Measurements from ENCODE around the gene SUGP2. TPM values are rescaled to one million over a fixed set of nuclear protein-coding genes. Genes with fewer than 3 reads are reported as not detected.
A peak's percentile ranks its signal among the peaks of the same experiment; 100 is the strongest.

SUGP2 gene
- total RNA-seq, 5 donors from 2014 or later (not counting 1 experiment from before 2014, with no cell fraction given), result 114 to 139 (median 119) TPM

DNA sequence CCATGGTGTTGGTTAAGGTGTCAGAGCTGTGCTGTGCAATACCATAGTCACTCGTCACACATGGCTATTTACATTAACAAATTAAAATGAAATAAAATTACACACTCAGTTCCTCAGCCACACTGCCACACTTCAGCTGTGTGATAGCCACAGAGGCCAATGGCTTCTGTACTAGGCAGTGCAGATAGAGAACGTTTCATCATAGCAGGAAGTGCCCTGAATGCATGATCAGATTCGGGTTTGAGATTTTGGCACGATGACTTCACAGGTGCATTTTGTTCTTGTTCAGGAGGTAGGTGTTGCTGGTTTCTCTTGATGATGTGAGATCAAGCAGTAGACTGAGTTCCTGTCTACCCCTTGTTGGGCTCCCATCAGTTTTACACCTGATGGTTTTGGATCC is 6.6 kb upstream of the SUGP2 start:
- Histone ChIP-seq H3K9me3 (no peaks in the 10 kb centered on the region), H3K27ac (ENCODE audit: low read length) (peak overlapping the region; percentile 68), H3K4me3 (ENCODE audit: control insufficient read depth in 1 of 2, extremely low read depth in 1 of 2, low read length in 1 of 2) (no peak overlapping the region), H3K4me1 (ENCODE audit: control insufficient read depth in 1 of 2, extremely low read depth in 1 of 2, insufficient read depth in 2 of 2, low read length in 2 of 2) (peaks cover 10 to 19% of the 10 kb centered on the region in 2 experiments), H3K27me3 (replicated peaks in 1 of 2; ENCODE audit: control insufficient read depth in 2 of 2, extremely low read depth in 1 of 2, insufficient read depth in 2 of 2, low read length in 1 of 2) (no peaks in the 10 kb centered on the region), H3K36me3 (ENCODE audit: control insufficient read depth in 2 of 2, extremely low read depth in 1 of 2, insufficient read depth in 1 of 2, low read length in 1 of 2) (peaks cover 8 to 29% of the 10 kb centered on the region in 2 donors)
- ChIA-PET CTCF (no interaction called here), POLR2A (no interaction called here)
- H3K9me3 Mint-ChIP-seq, result no peaks in the 10 kb centered on the region
- peak overlapping the region in 1 of 3 donors; percentile 8 for H3K4me3 Mint-ChIP-seq
- peaks cover 5% of the 10 kb centered on the region for H3K36me3 Mint-ChIP-seq
- peak; percentile 61 to 98 (median 78) for ATAC-seq (replicated peaks in 1 of 4)
- H3K27ac Mint-ChIP-seq, result peak overlapping the region; percentile 79 to 80
- no peaks in the 10 kb centered on the region for H3K27me3 Mint-ChIP-seq
- H3K4me1 Mint-ChIP-seq, result peaks cover 21 to 34% (median 29%) of the 10 kb centered on the region in 3 donors
- peak in 24 of 35 experiments; percentile 17 to 68 (median 32) for DNase-seq
- 4% methylated on average over 3 of the region's 4 CpGs for WGBS (ENCODE audit: insufficient coverage)

DNA sequence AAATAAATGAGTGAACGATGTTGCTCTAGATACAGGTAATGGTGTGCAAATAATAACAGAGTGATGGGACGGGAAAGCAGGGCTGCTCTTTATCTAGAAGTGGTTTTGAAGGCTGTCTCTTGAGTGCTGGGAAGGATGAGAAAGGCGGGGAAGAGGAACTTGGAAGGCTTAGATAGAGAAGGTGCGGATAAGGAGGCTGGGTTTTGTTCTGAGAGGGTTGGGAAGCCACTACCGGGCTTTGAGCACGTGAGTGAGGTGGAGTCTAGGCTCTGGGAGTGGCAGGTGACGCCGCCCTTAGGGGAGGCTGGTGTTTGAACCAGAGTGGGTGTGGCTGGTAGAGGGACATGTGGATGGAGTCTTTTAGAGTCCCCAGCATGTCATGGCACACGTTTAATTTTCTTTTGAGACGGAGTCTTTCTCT is 897 bp upstream of the SUGP2 start:
- Histone ChIP-seq H3K4me3 (ENCODE audit: control insufficient read depth in 1 of 2, extremely low read depth in 1 of 2, low read length in 1 of 2) (peak overlapping the region; percentile 67 to 77), H3K27ac (ENCODE audit: low read length) (peak overlapping the region; percentile 76), H3K27me3 (replicated peaks in 1 of 2; ENCODE audit: control insufficient read depth in 2 of 2, extremely low read depth in 1 of 2, insufficient read depth in 2 of 2, low read length in 1 of 2) (no peaks in the 10 kb centered on the region), H3K4me1 (ENCODE audit: control insufficient read depth in 1 of 2, extremely low read depth in 1 of 2, insufficient read depth in 2 of 2, low read length in 2 of 2) (peaks cover 12 to 31% of the 10 kb centered on the region in 2 experiments), H3K9me3 (no peaks in the 10 kb centered on the region), H3K36me3 (ENCODE audit: control insufficient read depth in 2 of 2, extremely low read depth in 1 of 2, insufficient read depth in 1 of 2, low read length in 1 of 2) (peaks cover 1 to 21% of the 10 kb centered on the region in 2 donors)
- Mint-ChIP-seq H3K4me1 (peaks cover 23 to 42% (median 37%) of the 10 kb centered on the region in 3 donors), H3K36me3 (peaks cover 8% of the 10 kb centered on the region), H3K27me3 (no peaks in the 10 kb centered on the region), H3K27ac (peak overlapping the region; percentile 57 to 92), H3K9me3 (no peaks in the 10 kb centered on the region), H3K4me3 (peak overlapping the region; percentile 75 to 89 (median 78))
- ATAC-seq (replicated peaks in 1 of 4), result peak; percentile 36 to 60 (median 48)
- peak; percentile 9 to 77 (median 57) for DNase-seq
- CTCF ChIA-PET, result no interaction called here
- WGBS (ENCODE audit: insufficient coverage), result 0% methylated on average over 9 of the region's 10 CpGs
- POLR2A ChIA-PET, result no interaction called here

DNA sequence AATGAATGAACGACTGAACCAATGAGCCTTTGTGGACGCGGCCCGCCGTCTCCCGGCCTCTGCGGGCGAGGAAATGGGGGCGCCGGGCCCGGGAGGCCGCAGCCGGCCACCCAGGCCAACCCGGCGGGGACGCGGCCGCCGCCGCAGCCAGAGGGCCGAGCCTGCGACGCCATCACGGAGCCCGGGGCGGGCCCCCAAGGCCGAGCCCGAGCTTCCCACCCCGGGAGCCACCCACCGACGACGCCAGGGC is 216 bp downstream of the SUGP2 start:
- Mint-ChIP-seq H3K4me1 (peaks cover 23 to 43% (median 38%) of the 10 kb centered on the region in 3 donors), H3K4me3 (peak overlapping the region; percentile 82 to 89 (median 89)), H3K9me3 (no peaks in the 10 kb centered on the region), H3K27me3 (no peaks in the 10 kb centered on the region), H3K27ac (peak overlapping the region in 1 of 2 donors; percentile 79), H3K36me3 (peaks cover 14% of the 10 kb centered on the region)
- peaks cover 12 to 27% of the 10 kb centered on the region in 2 experiments for H3K4me1 ChIP-seq (ENCODE audit: control insufficient read depth in 1 of 2, extremely low read depth in 1 of 2, insufficient read depth in 2 of 2, low read length in 2 of 2)
- H3K27me3 ChIP-seq (replicated peaks in 1 of 2; ENCODE audit: control insufficient read depth in 2 of 2, extremely low read depth in 1 of 2, insufficient read depth in 2 of 2, low read length in 1 of 2), result no peaks in the 10 kb centered on the region
- CTCF ChIA-PET, result interaction anchor here in 1 of 2 donors (0.7 kb wide), 1 partner anchor 189 kb away, joined by 3 read pairs; no protein-coding TSS in a partner anchor
- peak in 1 of 35 experiments; percentile 2 for DNase-seq
- H3K4me3 ChIP-seq (ENCODE audit: control insufficient read depth in 1 of 2, extremely low read depth in 1 of 2, low read length in 1 of 2), result peak overlapping the region; percentile 80 to 93
- H3K36me3 ChIP-seq (ENCODE audit: control insufficient read depth in 2 of 2, extremely low read depth in 1 of 2, insufficient read depth in 1 of 2, low read length in 1 of 2), result peaks cover 8 to 21% of the 10 kb centered on the region in 2 donors
- no peaks in the 10 kb centered on the region for H3K9me3 ChIP-seq
- POLR2A ChIA-PET, result no interaction called here
- ATAC-seq (replicated peaks in 1 of 4), result no peak
- WGBS (ENCODE audit: insufficient coverage), result 0% methylated on average over 32 of the region's 32 CpGs
- H3K27ac ChIP-seq (ENCODE audit: low read length), result no peak overlapping the region

DNA sequence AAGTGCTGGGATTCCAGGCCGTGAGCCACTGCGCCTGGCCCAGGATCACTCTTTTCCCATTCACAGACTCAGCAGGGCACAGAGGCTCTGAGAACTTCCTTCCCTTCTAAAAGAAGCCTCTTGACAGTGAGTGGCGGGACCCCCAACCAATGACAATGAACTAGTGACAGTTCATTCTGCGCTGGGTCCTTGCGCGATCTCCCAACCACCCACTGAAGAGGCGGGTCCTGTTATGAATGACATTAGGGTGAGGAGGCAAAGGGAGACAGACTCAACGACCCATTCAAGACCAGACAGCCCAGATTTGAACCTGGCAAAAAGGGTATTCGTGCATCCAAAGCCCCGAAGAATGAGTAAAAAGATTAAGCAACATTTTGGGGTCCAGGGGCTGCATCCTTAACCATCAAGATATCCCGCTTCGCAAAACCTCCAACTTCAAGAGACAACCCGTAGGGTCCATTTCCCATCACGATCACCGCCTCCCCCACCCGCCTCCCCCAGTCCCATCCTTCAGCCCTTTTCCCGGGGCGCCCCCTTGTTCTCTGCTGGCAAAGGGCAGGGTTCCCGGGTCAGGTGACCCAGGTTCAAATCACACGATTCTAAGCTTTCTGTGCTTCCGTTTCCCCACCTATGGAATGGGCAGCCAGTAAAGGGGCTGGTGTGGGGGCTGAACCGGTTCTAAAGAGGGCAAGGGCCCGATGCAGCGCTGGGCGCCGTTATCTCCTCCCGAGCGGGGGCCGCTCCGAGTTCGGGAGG is 719 bp downstream of the SUGP2 start:
- Mint-ChIP-seq H3K27ac (peak overlapping the region; percentile 79 to 88), H3K4me3 (peak overlapping the region; percentile 82 to 89 (median 89)), H3K27me3 (no peaks in the 10 kb centered on the region), H3K4me1 (peaks cover 28 to 45% (median 39%) of the 10 kb centered on the region in 3 donors), H3K9me3 (no peaks in the 10 kb centered on the region), H3K36me3 (peaks cover 18% of the 10 kb centered on the region)
- no peaks in the 10 kb centered on the region for H3K9me3 ChIP-seq
- H3K4me3 ChIP-seq (ENCODE audit: control insufficient read depth in 1 of 2, extremely low read depth in 1 of 2, low read length in 1 of 2), result peak overlapping the region; percentile 80 to 93
- DNase-seq (peak; percentile 40 to 93 (median 85)), ATAC-seq (replicated peaks in 1 of 4) (peak; percentile 13 to 65 (median 26))
- H3K27me3 ChIP-seq (replicated peaks in 1 of 2; ENCODE audit: control insufficient read depth in 2 of 2, extremely low read depth in 1 of 2, insufficient read depth in 2 of 2, low read length in 1 of 2), result no peaks in the 10 kb centered on the region
- no peak overlapping the region for H3K27ac ChIP-seq (ENCODE audit: low read length)
- POLR2A ChIA-PET, result no interaction called here
- peaks cover 8 to 23% of the 10 kb centered on the region in 2 donors for H3K36me3 ChIP-seq (ENCODE audit: control insufficient read depth in 2 of 2, extremely low read depth in 1 of 2, insufficient read depth in 1 of 2, low read length in 1 of 2)
- 3% methylated on average over 21 of the region's 31 CpGs for WGBS (ENCODE audit: insufficient coverage)
- CTCF ChIA-PET, result interaction anchor here (0.7 kb wide), 2 partner anchors 20 to 189 kb away, joined by 3 to 4 read pairs; no protein-coding TSS in a partner anchor
- H3K4me1 ChIP-seq (ENCODE audit: control insufficient read depth in 1 of 2, extremely low read depth in 1 of 2, insufficient read depth in 2 of 2, low read length in 2 of 2), result peaks cover 12 to 31% of the 10 kb centered on the region in 2 experiments

DNA sequence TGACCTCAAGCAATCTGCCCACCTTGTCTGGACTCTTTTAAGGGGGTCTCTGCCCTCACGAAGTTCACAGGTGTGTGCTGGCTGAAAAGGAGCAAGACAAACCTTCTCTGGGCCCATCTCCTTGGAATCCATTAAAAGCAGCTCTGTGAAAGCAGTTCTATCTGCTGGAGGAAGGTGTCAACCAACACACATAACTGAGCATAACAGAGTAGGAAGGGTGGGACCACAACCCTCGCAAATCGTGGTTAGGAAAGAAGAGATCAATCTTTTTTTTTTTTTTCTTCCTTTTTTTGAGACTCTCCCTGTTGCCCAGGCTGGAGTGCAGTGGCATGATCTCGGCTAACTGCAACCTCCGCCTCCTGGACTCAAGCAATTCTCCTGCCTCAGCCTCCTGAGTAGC is 1.4 kb downstream of the SUGP2 start:
- ChIA-PET CTCF (interaction anchor here in 1 of 2 donors (0.7 kb wide), 1 partner anchor 20 kb away, joined by 4 read pairs; no protein-coding TSS in a partner anchor), POLR2A (no interaction called here)
- ATAC-seq (replicated peaks in 1 of 4) (no peak), DNase-seq (peak in 2 of 35 experiments; percentile 5 to 29)
- 90% methylated on average over 2 of the region's 5 CpGs for WGBS (ENCODE audit: insufficient coverage)
- H3K27ac Mint-ChIP-seq, result peak overlapping the region in 1 of 2 donors; percentile 79
- Histone ChIP-seq H3K27ac (ENCODE audit: low read length) (no peak overlapping the region), H3K4me3 (ENCODE audit: control insufficient read depth in 1 of 2, extremely low read depth in 1 of 2, low read length in 1 of 2) (no peak overlapping the region), H3K4me1 (ENCODE audit: control insufficient read depth in 1 of 2, extremely low read depth in 1 of 2, insufficient read depth in 2 of 2, low read length in 2 of 2) (peaks cover 12 to 31% of the 10 kb centered on the region in 2 experiments), H3K27me3 (replicated peaks in 1 of 2; ENCODE audit: control insufficient read depth in 2 of 2, extremely low read depth in 1 of 2, insufficient read depth in 2 of 2, low read length in 1 of 2) (no peaks in the 10 kb centered on the region), H3K9me3 (no peaks in the 10 kb centered on the region), H3K36me3 (ENCODE audit: control insufficient read depth in 2 of 2, extremely low read depth in 1 of 2, insufficient read depth in 1 of 2, low read length in 1 of 2) (peaks cover 8 to 29% of the 10 kb centered on the region in 2 donors)
- no peaks in the 10 kb centered on the region for H3K9me3 Mint-ChIP-seq
- H3K4me1 Mint-ChIP-seq, result peaks cover 35 to 51% (median 44%) of the 10 kb centered on the region in 3 donors
- peaks cover 24% of the 10 kb centered on the region for H3K36me3 Mint-ChIP-seq
- H3K27me3 Mint-ChIP-seq, result no peaks in the 10 kb centered on the region
- peak overlapping the region; percentile 82 to 89 (median 89) for H3K4me3 Mint-ChIP-seq

DNA sequence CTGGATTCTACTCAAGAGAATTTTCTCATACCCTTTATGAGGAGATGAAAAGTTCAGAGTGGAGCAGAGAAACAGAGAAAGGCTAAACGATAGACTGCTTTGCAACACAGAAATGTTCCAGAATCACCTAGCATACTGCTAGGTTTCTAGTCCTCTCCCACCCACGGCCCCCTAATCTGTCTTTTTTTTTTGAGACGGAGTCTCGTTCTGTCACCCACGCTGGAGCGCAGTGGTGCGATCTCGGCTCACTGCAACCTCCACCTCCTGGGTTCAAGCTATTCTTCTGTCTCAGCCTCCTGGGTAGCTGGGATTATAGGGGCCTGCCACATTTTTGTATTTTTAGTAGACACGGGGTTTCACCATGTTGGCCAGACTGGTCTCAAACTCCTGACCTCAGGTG is 4.8 kb downstream of the SUGP2 start:
- Histone ChIP-seq H3K9me3 (no peaks in the 10 kb centered on the region), H3K27ac (ENCODE audit: low read length) (no peak overlapping the region), H3K36me3 (ENCODE audit: control insufficient read depth in 2 of 2, extremely low read depth in 1 of 2, insufficient read depth in 1 of 2, low read length in 1 of 2) (peaks cover 17 to 56% of the 10 kb centered on the region in 2 donors), H3K4me1 (ENCODE audit: control insufficient read depth in 1 of 2, extremely low read depth in 1 of 2, insufficient read depth in 2 of 2, low read length in 2 of 2) (peaks cover 7 to 19% of the 10 kb centered on the region in 2 experiments), H3K27me3 (replicated peaks in 1 of 2; ENCODE audit: control insufficient read depth in 2 of 2, extremely low read depth in 1 of 2, insufficient read depth in 2 of 2, low read length in 1 of 2) (no peaks in the 10 kb centered on the region), H3K4me3 (ENCODE audit: control insufficient read depth in 1 of 2, extremely low read depth in 1 of 2, low read length in 1 of 2) (no peak overlapping the region)
- ChIA-PET CTCF (no interaction called here), POLR2A (no interaction called here)
- Mint-ChIP-seq H3K36me3 (peaks cover 45% of the 10 kb centered on the region), H3K27me3 (no peaks in the 10 kb centered on the region), H3K27ac (no peak overlapping the region), H3K4me1 (peaks cover 34 to 37% (median 37%) of the 10 kb centered on the region in 3 donors), H3K4me3 (no peak overlapping the region), H3K9me3 (no peaks in the 10 kb centered on the region)
- 100% methylated on average over 2 of the region's 9 CpGs for WGBS (ENCODE audit: insufficient coverage)
- ATAC-seq (replicated peaks in 1 of 4) (no peak), DNase-seq (no peak)
